HepG2 (cell line): ENCODE measurements around the gene SPATA21. TPM values are rescaled to one million over a fixed set of nuclear protein-coding genes. Genes with fewer than 3 reads are reported as not detected.

Source experiments
- ATAC-seq: fragments of 200-7000 bp; cut with Tn5 transposase; 3 replicates; pipeline ENCODE4 v1.9.1; 2020; ENCODE audit warnings: mild to moderate bottlenecking, moderate library complexity
- BruUV-seq: library from RNA; stranded (reverse); fragments of 400-500 nt; replicated peaks from 2 replicates; lab custom pipeline; 2021; lab: Mats Ljungman, UMichigan
- CTCF ChIA-PET: fragments of 300-600 bp; formaldehyde crosslinking; extraction: SDS; loops from one replicate; lab custom pipeline; 2021; ENCODE audit warnings: low total read pairs, inconsistent platforms, low intra/inter-chr PET ratio; lab: Yijun Ruan, JAX
- POLR2A ChIA-PET: fragments of 350-600 bp; sonication (Branson Sonifier 250); formaldehyde crosslinking; loops from one replicate; lab custom pipeline; 2020; ENCODE audit warnings: antibody characterized with exemption, inconsistent platforms; lab: Yijun Ruan, JAX
- DNase-seq: peaks from one replicate; pipeline ENCODE4 v3.0.0-alpha.2; 2015; ENCODE audit warnings: low spot score
- FAIRE-seq: peaks from 3 replicates; lab custom pipeline; 2011; peaks lifted over from hg19 to GRCh38; lab: Jason Lieb, UNC
- H2AFZ ChIP-seq: one replicate; pipeline ENCODE4 v1.6.1; 2011; ENCODE audit warnings: low read length, inconsistent platforms
- H3K27ac ChIP-seq: fragments of 300-600 bp; 3 replicates; pipeline ENCODE4 v1.8.0; 2011; ENCODE audit warnings: mixed run types, mild to moderate bottlenecking, mixed read lengths, low read length, inconsistent platforms; ENCODE audit not compliant: insufficient read depth; ENCODE audit errors: extremely low read length
- H3K27me3 ChIP-seq, 2 experiments: fragments of 200-600 bp in 1 of 2; 2 replicates in 1 of 2; 3 replicates in 1 of 2; pipeline versions ENCODE4 v1.6.0 to v1.8.0; 2011; ENCODE audit warnings: low read length in 2 of 2, mild to moderate bottlenecking in 2 of 2, moderate library complexity in 2 of 2, inconsistent platforms in 1 of 2; ENCODE audit not compliant: insufficient read depth in 2 of 2, control insufficient read depth in 1 of 2
- H3K36me3 ChIP-seq, 2 experiments: fragments of 200-600 bp in 1 of 2; replicated peaks in 1 of 2; 2 replicates in 1 of 2; 3 replicates in 1 of 2; pipeline versions ENCODE4 v1.5.1 to v1.8.0; 2011; ENCODE audit warnings: low read length in 2 of 2, inconsistent platforms in 1 of 2; ENCODE audit not compliant: insufficient read depth in 2 of 2, control insufficient read depth in 1 of 2
- H3K4me1 ChIP-seq: 2 replicates; pipeline ENCODE4 v1.5.1; 2012; ENCODE audit warnings: low read length, inconsistent platforms; ENCODE audit not compliant: insufficient read depth
- H3K4me2 ChIP-seq: 2 replicates; pipeline ENCODE4 v1.6.0; 2011; ENCODE audit warnings: low read depth, low read length, inconsistent platforms
- H3K4me3 ChIP-seq, 3 experiments: fragments of 200-600 bp in 1 of 3; sonication (generic), shearing (Covaris generic) in 1 of 3; replicated peaks in 1 of 3; 2 replicates each; pipeline ENCODE4 v1.5.1; 2011 to 2016; ENCODE audit warnings: low read length in 3 of 3, inconsistent platforms in 2 of 3, low read depth in 2 of 3, mild to moderate bottlenecking in 2 of 3, control low read depth in 1 of 3, mixed read lengths in 1 of 3; ENCODE audit not compliant: insufficient read depth in 1 of 3
- H3K79me2 ChIP-seq: one replicate; pipeline ENCODE4 v1.6.1; 2011; ENCODE audit warnings: low read length, inconsistent platforms; ENCODE audit not compliant: insufficient read depth
- H3K9ac ChIP-seq: 2 replicates; pipeline ENCODE4 v1.6.0; 2011; ENCODE audit warnings: mild to moderate bottlenecking, low read depth, low read length, inconsistent platforms; ENCODE audit not compliant: insufficient read depth
- H3K9me3 ChIP-seq: 2 replicates; pipeline ENCODE4 v1.5.1; 2012; ENCODE audit warnings: mild to moderate bottlenecking, low read length
- H4K20me1 ChIP-seq: 2 replicates; pipeline ENCODE4 v1.6.0; 2011; ENCODE audit warnings: inconsistent platforms, mild to moderate bottlenecking, low read length, moderate library complexity; ENCODE audit not compliant: insufficient read depth
- ARID3A ChIP-seq: IDR thresholded peaks from 2 replicates; pipeline ENCODE4 v1.6.1; 2012; ENCODE audit warnings: low read depth, low read length, improper control_type of control experiment
- MLX ChIP-seq: IDR thresholded peaks from 2 replicates; pipeline ENCODE4 v1.6.1; 2016
- NFKB2 ChIP-seq: sonication (generic); formaldehyde crosslinking; IDR thresholded peaks from 2 replicates; pipeline ENCODE4 v1.4.0; 2020; ENCODE audit warnings: missing genetic modification reagents, borderline replicate concordance
- ZBTB34 ChIP-seq: sonication (generic); formaldehyde crosslinking; IDR thresholded peaks from 2 replicates; pipeline ENCODE4 v1.8.0; 2022; ENCODE audit warnings: mild to moderate bottlenecking, missing genetic modification reagents
- ZHX1 ChIP-seq: sonication (generic); formaldehyde crosslinking; IDR thresholded peaks from 2 replicates; pipeline ENCODE4 v1.8.1; 2022; ENCODE audit warnings: low read depth, mild to moderate bottlenecking, missing genetic modification reagents
- ZNF136 ChIP-seq: sonication (generic); formaldehyde crosslinking; IDR thresholded peaks from 2 replicates; pipeline ENCODE4 v1.8.1; 2022; ENCODE audit warnings: low read depth, mild to moderate bottlenecking, moderate library complexity, missing genetic modification reagents
- ZNF20 ChIP-seq: sonication (generic); formaldehyde crosslinking; IDR thresholded peaks from 2 replicates; pipeline ENCODE4 v1.4.0; 2020; ENCODE audit warnings: mild to moderate bottlenecking, moderate library complexity, missing genetic modification reagents
- ZNF703 ChIP-seq: sonication (generic); formaldehyde crosslinking; IDR thresholded peaks from 2 replicates; pipeline ENCODE4 v1.5.1; 2020; ENCODE audit warnings: missing genetic modification reagents, mild to moderate bottlenecking, moderate library complexity, borderline replicate concordance
- ZSCAN31 ChIP-seq: sonication (generic); formaldehyde crosslinking; IDR thresholded peaks from 2 replicates; pipeline ENCODE4 v1.5.0; 2020; ENCODE audit warnings: low read depth, mild to moderate bottlenecking, missing genetic modification reagents
- WGBS: methylation state at CpG from one replicate; pipeline ENCODE4 v1.1.6; 2017; ENCODE audit warnings: low lambda C conversion rate; 5-methylcytosine and 5-hydroxymethylcytosine counted together
- in situ Hi-C: cut with HindIII; loops from 2 replicates; pipeline ENCODE4 v1.10.0; 2017; ENCODE audit warnings: low pct_unique_long_range_greater_than_20kb; ENCODE audit not compliant: extremely low pct_ligation_motif_present
- intact Hi-C: fragments of 100-400 bp; cut with micrococcal nuclease; formaldehyde crosslinking; loops from one replicate; pipeline ENCODE4 v1.10.0; 2022; ENCODE audit not compliant: unreplicated experiment
- polyA plus RNA-seq, 8 experiments: library from polyadenylated mRNA; depleted of rRNA in 3 of 8; stranded (reverse) in 7 of 8; unstranded in 1 of 8; fragments of >200 nt; fragmentation: Illumina TruSeq in 4 of 8; extraction: Trizol in 4 of 8; gene quantifications; 2 replicates each; pipeline versions ENCODE4 v1.2.1 to v1.2.3, GENCODE V29; 2011 to 2016; ENCODE audit warnings: low read depth in 4 of 8, missing spikeins in 1 of 8, mixed read lengths in 1 of 8; ENCODE audit not compliant: insufficient read depth in 1 of 8
- total RNA-seq, 5 experiments: library from RNA; depleted of rRNA; stranded (reverse); fragments of >200 nt; fragmentation: Illumina TruSeq; extraction: Trizol; gene quantifications; 2 replicates each; pipeline ENCODE4 v1.2.3, GENCODE V29; 2016; ENCODE audit warnings: low read depth in 1 of 5

Gene SPATA21
- total and polyA plus RNA-seq, 2 of the 13 experiments (the other 11 are each of a cell fraction or from before 2014, with no cell fraction given) = 0.80 to 1.4 TPM

GRCh38 chr1:16385659-16386453, 51.4 kb downstream of the SPATA21 start:
- Histone ChIP-seq H3K9ac (no peak overlapping the region), H3K27ac (no peak overlapping the region), H3K27me3 (no peaks in the 10 kb centered on the region), H3K4me3 (no peak overlapping the region), H2AFZ (no peak overlapping the region), H3K4me1 (peaks cover 61% of the 10 kb centered on the region), H3K36me3 (peaks cover 0 to 11% of the 10 kb centered on the region in 2 experiments; a peak in 3 of 5 replicates), H3K9me3 (no peaks in the 10 kb centered on the region), H3K79me2 (peaks cover 90% of the 10 kb centered on the region), H3K4me2 (no peak overlapping the region), H4K20me1 (peaks cover 65% of the 10 kb centered on the region)
- CTCF ChIA-PET = no interaction called here
- no peak for TF ChIP-seq ZBTB34 (CRISPR knock-in tag)
- DNase-seq (no peak), ATAC-seq (no peak; the same call in 2 of the 3 replicates), FAIRE-seq (no peak)
- intact Hi-C loops (no loop called here), in situ Hi-C loops (no loop called here)
- no TSS peak for BruUV-seq
- POLR2A ChIA-PET = interaction anchor here (0.5 to 1.6 kb wide), 6 partner anchors 14 to 39 kb away, joined by 3 to 4 read pairs (median 3); partner anchors contain the start of gene SZRD1
- WGBS = 98% methylated on average over 8 of the region's 9 CpGs

GRCh38 chr1:16383888-16384287, 53.3 kb downstream of the SPATA21 start:
- no peak for DNase-seq
- ChIA-PET POLR2A (no interaction called here), CTCF (no interaction called here)
- Histone ChIP-seq H3K9me3 (no peaks in the 10 kb centered on the region), H3K36me3 (peaks cover 0 to 11% of the 10 kb centered on the region in 2 experiments; a peak in 3 of 5 replicates), H3K27me3 (no peaks in the 10 kb centered on the region), H4K20me1 (peaks cover 51% of the 10 kb centered on the region), H3K4me1 (peaks cover 50% of the 10 kb centered on the region), H2AFZ (no peak overlapping the region), H3K4me2 (no peak overlapping the region), H3K9ac (no peak overlapping the region), H3K79me2 (peaks cover 92% of the 10 kb centered on the region), H3K27ac (no peak overlapping the region), H3K4me3 (no peak overlapping the region)
- in situ Hi-C loops = no loop called here
- BruUV-seq = no TSS peak
- FAIRE-seq = no peak
- intact Hi-C loops = no loop called here
- no peak for ATAC-seq
- WGBS = 95% methylated on average over 5 of the region's 5 CpGs
- TF ChIP-seq MLX = no peak
- TF ChIP-seq ZHX1 = no peak
- TF ChIP-seq ARID3A = no peak
- TF ChIP-seq ZSCAN31 (CRISPR knock-in tag) = no peak
- TF ChIP-seq ZNF136 (CRISPR knock-in tag) = no peak
- TF ChIP-seq ZNF703 (CRISPR knock-in tag) = no peak
- no peak for TF ChIP-seq ZNF20
- TF ChIP-seq NFKB2 (CRISPR knock-in tag) = no peak
